Lower leg skin (tissue), 4 donors: Measurements from ENCODE around the gene LYSMD2. TPM values are rescaled to one million over a fixed set of nuclear protein-coding genes. Genes with fewer than 3 reads are reported as not detected.

Source experiments
- DNase-seq, 2 donors: peaks; one replicate each; pipeline ENCODE4 v3.0.0-alpha.2; 2019; ENCODE audit warnings: low spot score in 2 of 2
- H3K4me3 ChIP-seq: fragments of 200-600 bp; sonication (generic); 2 replicates; pipeline ENCODE4 v1.5.1; 2017; ENCODE audit warnings: mild to moderate bottlenecking, low read depth; ENCODE audit not compliant: poor library complexity, severe bottlenecking
- CTCF ChIP-seq, 3 donors: fragments of 450-650 bp; IDR thresholded peaks; one replicate each; pipeline ENCODE4 v1.5.1; 2016; ENCODE audit warnings: antibody characterized with exemption in 3 of 3, mild to moderate bottlenecking in 3 of 3, moderate library complexity in 2 of 3
- POLR2A ChIP-seq, 2 donors: fragments of 450-650 bp; IDR thresholded peaks; one replicate each; pipeline ENCODE4 v1.6.1; 2016 to 2017; ENCODE audit warnings: antibody characterized with exemption in 2 of 2, mild to moderate bottlenecking in 1 of 2, moderate library complexity in 1 of 2
- WGBS, 2 donors: methylation state at CpG; one replicate each; pipeline ENCODE4 v1.1.5; 2018; 5-methylcytosine and 5-hydroxymethylcytosine counted together
- intact Hi-C: fragments of 100-400 bp; cut with DNase I; formaldehyde crosslinking; loops from one replicate; pipeline ENCODE4 v1.15.0; 2023; ENCODE audit warnings: low total_unique reads
- total RNA-seq, 4 donors: library from RNA; depleted of rRNA; stranded (reverse); fragments of >200 nt; gene quantifications; one replicate each; pipeline ENCODE4 v1.1.0, GENCODE V29; 2016

The LYSMD2 gene
- total RNA-seq, 4 donors from 2014 or later, result 6.6 to 17.9 (median 13.0) TPM

GRCh38 chr15:51675234-51675633 is 62.2 kb downstream of the LYSMD2 start:
- no peak for DNase-seq
- intact Hi-C loops, result no loop called here
- no peak for TF ChIP-seq POLR2A (IDR thresholded peaks at IDR 0.05)
- TF ChIP-seq CTCF (IDR thresholded peaks at IDR 0.05), result no peak
- WGBS, 2 donors, result 27 to 29% methylated on average over 1 of the region's 1 CpG
- no peak overlapping the region for H3K4me3 ChIP-seq

Other genes starting within 250 kb of the LYSMD2 start
- gene DMXL2, start 114.9 kb downstream of the LYSMD2 start, total RNA-seq, result 10 to 100 TPM in 1 of 4 donors, 1 to 10 TPM in 3; 4.0 to 10.5 (median 6.6) TPM
- gene SCG3, start 56.2 kb downstream of the LYSMD2 start, total RNA-seq, result under 1 TPM in 1 of 4 donors, not detected in 3; 0.13 TPM
- 1 to 10 TPM; 6.6 to 9.3 (median 7.5) TPM for gene TMOD2, start 13.9 kb upstream of the LYSMD2 start, total RNA-seq
- 10 to 100 TPM; 35.4 to 47.2 (median 38.6) TPM for gene TMOD3, start 92.0 kb upstream of the LYSMD2 start, total RNA-seq
- 10 to 100 TPM; 18.5 to 23.8 (median 20.8) TPM for gene LEO1, start 234.1 kb upstream of the LYSMD2 start, total RNA-seq